Loucy (cell line): ENCODE results near the gene COP1.

Experiments
- H2AFZ ChIP-seq: fragments of 200-600 bp; sonication (generic); 2 replicates; pipeline ENCODE4 v1.6.0; 2016; ENCODE audit warnings: antibody characterized with exemption, mild to moderate bottlenecking, low read length, moderate library complexity
- H3F3A ChIP-seq: fragments of 200-600 bp; 2 replicates; pipeline ENCODE4 v1.6.0; 2016; ENCODE audit warnings: antibody characterized with exemption, low read depth, mild to moderate bottlenecking
- H3K27me3 ChIP-seq: fragments of 200-600 bp; sonication (generic); 2 replicates; pipeline ENCODE4 v1.6.1; 2014; ENCODE audit warnings: low read length, mild to moderate bottlenecking; ENCODE audit not compliant: insufficient read depth, poor library complexity, severe bottlenecking
- H3K36me3 ChIP-seq: fragments of 200-600 bp; sonication (generic); 2 replicates; pipeline ENCODE4 v1.6.1; 2016; ENCODE audit warnings: low read length; ENCODE audit not compliant: insufficient read depth
- H3K4me1 ChIP-seq: fragments of 200-600 bp; sonication (generic); 2 replicates; pipeline ENCODE4 v1.5.1; 2014; ENCODE audit warnings: low read length, mild to moderate bottlenecking; ENCODE audit not compliant: insufficient read depth, poor library complexity, severe bottlenecking
- H3K4me2 ChIP-seq: fragments of 200-600 bp; sonication (generic); 2 replicates; pipeline ENCODE4 v1.6.0; 2014; ENCODE audit warnings: antibody characterized with exemption, low read length, low read depth, mild to moderate bottlenecking; ENCODE audit not compliant: poor library complexity, severe bottlenecking
- H3K4me3 ChIP-seq: fragments of 200-600 bp; sonication (generic); 2 replicates; pipeline ENCODE4 v1.5.1; 2014; ENCODE audit warnings: low read length, mild to moderate bottlenecking, mixed read lengths; ENCODE audit not compliant: poor library complexity, severe bottlenecking
- H3K79me2 ChIP-seq: fragments of 200-600 bp; sonication (generic); 2 replicates; pipeline ENCODE4 v1.6.1; 2014; ENCODE audit warnings: low read length; ENCODE audit not compliant: insufficient read depth
- H3K9ac ChIP-seq: fragments of 200-600 bp; sonication (generic); 2 replicates; pipeline ENCODE4 v1.6.0; 2014; ENCODE audit warnings: mild to moderate bottlenecking, low read depth, low read length, moderate library complexity; ENCODE audit not compliant: poor library complexity, severe bottlenecking
- H3K9me2 ChIP-seq: fragments of 200-600 bp; sonication (generic); replicated peaks from 2 replicates; pipeline ENCODE4 v1.6.1; 2016; ENCODE audit warnings: low read depth, low read length, mixed read lengths
- H3K9me3 ChIP-seq: fragments of 200-600 bp; sonication (generic); 2 replicates; pipeline ENCODE4 v1.6.1; 2014; ENCODE audit warnings: mild to moderate bottlenecking, antibody characterized with exemption, low read length, low read depth; ENCODE audit not compliant: insufficient read depth
- H4K20me1 ChIP-seq: fragments of 200-600 bp; sonication (generic); 2 replicates; pipeline ENCODE4 v1.6.0; 2014; ENCODE audit warnings: antibody characterized with exemption, low read length, mild to moderate bottlenecking; ENCODE audit not compliant: insufficient read depth, poor library complexity, severe bottlenecking
- CTCF ChIP-seq: fragments of 200-600 bp; sonication (generic); conservative IDR thresholded peaks from 2 replicates; pipeline ENCODE4 v1.5.1; 2014; ENCODE audit warnings: mild to moderate bottlenecking, antibody characterized with exemption, low read length
- EZH2phosphoT487 ChIP-seq: fragments of 200-600 bp; IDR thresholded peaks from 2 replicates; pipeline ENCODE4 v1.6.1; 2018; ENCODE audit warnings: antibody characterized with exemption, mild to moderate bottlenecking, moderate library complexity, borderline replicate concordance

COP1 gene

GRCh38 chr1:176195547-176195946 is 11.5 kb downstream of the COP1 start:
- peaks cover 19% of the 10 kb centered on the region for H3K4me1 ChIP-seq
- no peaks in the 10 kb centered on the region for H3K9me2 ChIP-seq
- H4K20me1 ChIP-seq: peaks cover 98% of the 10 kb centered on the region
- H3K4me2 ChIP-seq: peak overlapping the region; percentile 39
- H3K4me3 ChIP-seq: no peak overlapping the region
- H2AFZ ChIP-seq: no peak overlapping the region
- H3F3A ChIP-seq: no peaks in the 10 kb centered on the region
- no peaks in the 10 kb centered on the region for H3K27me3 ChIP-seq
- H3K36me3 ChIP-seq: no peaks in the 10 kb centered on the region; the same call in 1 of the 2 replicates
- peaks cover 100% of the 10 kb centered on the region for H3K79me2 ChIP-seq
- no peaks in the 10 kb centered on the region for H3K9me3 ChIP-seq
- TF ChIP-seq CTCF (no peak), EZH2phosphoT487 (no peak)
- no peak overlapping the region for H3K9ac ChIP-seq

GRCh38 chr1:176193663-176194062 is 13.4 kb downstream of the COP1 start:
- Histone ChIP-seq H3K4me1 (peaks cover 7% of the 10 kb centered on the region), H3K4me3 (no peak overlapping the region), H4K20me1 (peaks cover 96% of the 10 kb centered on the region), H3K9ac (no peak overlapping the region), H3K36me3 (no peaks in the 10 kb centered on the region; the same call in 1 of the 2 replicates), H3K4me2 (no peak overlapping the region), H3K27me3 (no peaks in the 10 kb centered on the region), H3K9me3 (no peaks in the 10 kb centered on the region; the same call in 1 of the 2 replicates), H3F3A (no peaks in the 10 kb centered on the region), H3K9me2 (no peaks in the 10 kb centered on the region), H2AFZ (no peak overlapping the region), H3K79me2 (peaks cover 100% of the 10 kb centered on the region)
- TF ChIP-seq EZH2phosphoT487 (no peak), CTCF (no peak)

- no peak overlapping the region for H3K4me3 ChIP-seq
- peaks cover 97% of the 10 kb centered on the region for H4K20me1 ChIP-seq
- no peaks in the 10 kb centered on the region; the same call in 1 of the 2 replicates for H3K36me3 ChIP-seq
- H3K9me3 ChIP-seq: no peaks in the 10 kb centered on the region; the same call in 1 of the 2 replicates
- no peak overlapping the region for H3K4me2 ChIP-seq
- peaks cover 100% of the 10 kb centered on the region for H3K79me2 ChIP-seq
- no peak overlapping the region for H3K9ac ChIP-seq
- no peaks in the 10 kb centered on the region for H3F3A ChIP-seq
- H3K4me1 ChIP-seq: peaks cover 7% of the 10 kb centered on the region
- H3K27me3 ChIP-seq: no peaks in the 10 kb centered on the region
- no peaks in the 10 kb centered on the region for H3K9me2 ChIP-seq
- TF ChIP-seq CTCF: no peak
- no peak overlapping the region for H2AFZ ChIP-seq
Observed at GRCh38 chr1:176193023-176193422, 14.1 kb downstream of the COP1 start.
